Astrocyte (in vitro differentiated cells and primary cell): ENCODE measurements around the gene TNNI3. TPM values are rescaled to one million over a fixed set of nuclear protein-coding genes. Genes with fewer than 3 reads are reported as not detected.
A peak's percentile ranks its signal among the peaks of the same experiment; 100 is the strongest.

Source experiments
- DNase-seq: peaks from one replicate; pipeline ENCODE4 v3.0.0-alpha.2; 2010; ENCODE audit warnings: low read depth
- FAIRE-seq: peaks from 2 replicates; lab custom pipeline; 2011; peaks lifted over from hg19 to GRCh38; lab: Jason Lieb, UNC
- H2AFZ ChIP-seq: 2 replicates; pipeline ENCODE4 v1.6.0; 2012; ENCODE audit warnings: low read depth, low read length, inconsistent platforms
- H3K27ac ChIP-seq: 2 replicates; pipeline ENCODE4 v1.5.1; 2011; ENCODE audit warnings: low read depth, low read length, inconsistent platforms
- H3K27me3 ChIP-seq: 2 replicates; pipeline ENCODE4 v1.6.0; 2011; ENCODE audit warnings: low read length, inconsistent platforms; ENCODE audit not compliant: insufficient read depth
- H3K36me3 ChIP-seq: 2 replicates; pipeline ENCODE4 v1.5.1; 2011; ENCODE audit warnings: low read length, inconsistent platforms; ENCODE audit not compliant: insufficient read depth
- H3K4me1 ChIP-seq: 2 replicates; pipeline ENCODE4 v1.5.1; 2011; ENCODE audit warnings: low read length, inconsistent platforms; ENCODE audit not compliant: insufficient read depth
- H3K4me2 ChIP-seq: 2 replicates; pipeline ENCODE4 v1.6.0; 2012; ENCODE audit warnings: low read length, inconsistent platforms
- H3K4me3 ChIP-seq: 2 replicates; pipeline ENCODE4 v1.5.1; 2011; ENCODE audit warnings: low read depth, mild to moderate bottlenecking, low read length, inconsistent platforms; ENCODE audit not compliant: insufficient read depth
- H3K79me2 ChIP-seq: 2 replicates; pipeline ENCODE4 v1.6.0; 2012; ENCODE audit warnings: mild to moderate bottlenecking, low read length, inconsistent platforms; ENCODE audit not compliant: insufficient read depth
- H3K9ac ChIP-seq: 2 replicates; pipeline ENCODE4 v1.6.0; 2012; ENCODE audit warnings: mild to moderate bottlenecking, low read length, inconsistent platforms
- H3K9me3 ChIP-seq: 2 replicates; pipeline ENCODE4 v1.5.1; 2012; ENCODE audit warnings: low read depth, mild to moderate bottlenecking, low read length, inconsistent platforms; ENCODE audit not compliant: insufficient read depth
- H4K20me1 ChIP-seq: 2 replicates; pipeline ENCODE4 v1.6.0; 2012; ENCODE audit warnings: low read length, inconsistent platforms; ENCODE audit not compliant: insufficient read depth
- H3K27ac Mint-ChIP-seq: one replicate; pipeline ENCODE4 v1.8.0; 2021; ENCODE audit warnings: mild to moderate bottlenecking, mixed read lengths; ENCODE audit not compliant: unreplicated experiment
- H3K27me3 Mint-ChIP-seq: one replicate; pipeline ENCODE4 v1.8.0; 2021; ENCODE audit warnings: low read depth, mixed read lengths; ENCODE audit not compliant: unreplicated experiment
- H3K36me3 Mint-ChIP-seq: one replicate; pipeline ENCODE4 v1.8.0; 2021; ENCODE audit warnings: low read depth, mixed read lengths; ENCODE audit not compliant: unreplicated experiment
- H3K4me1 Mint-ChIP-seq: one replicate; pipeline ENCODE4 v1.8.0; 2021; ENCODE audit warnings: low read depth, mixed read lengths; ENCODE audit not compliant: unreplicated experiment
- H3K4me3 Mint-ChIP-seq: one replicate; pipeline ENCODE4 v1.8.0; 2021; ENCODE audit warnings: mild to moderate bottlenecking, moderate library complexity, mixed read lengths; ENCODE audit not compliant: unreplicated experiment
- H3K9me3 Mint-ChIP-seq: one replicate; pipeline ENCODE4 v1.8.0; 2021; ENCODE audit warnings: mild to moderate bottlenecking, mixed read lengths; ENCODE audit not compliant: unreplicated experiment
- EZH2 ChIP-seq: IDR thresholded peaks from 2 replicates; pipeline ENCODE4 v1.6.1; 2012; ENCODE audit warnings: mild to moderate bottlenecking, low read length, inconsistent platforms; ENCODE audit not compliant: insufficient read depth
- total RNA-seq: library from RNA; stranded (reverse); gene quantifications from 2 replicates; pipeline ENCODE4 v1.2.1, GENCODE V29; 2021
- TF ChIP-seq, protein P1 (sequence below): IDR thresholded peaks from 2 replicates; pipeline ENCODE4 v1.5.1; 2011; ENCODE audit warnings: low read depth, mild to moderate bottlenecking, inconsistent platforms, low read length, moderate library complexity; ENCODE audit not compliant: insufficient read depth

Gene TNNI3
- total RNA-seq, 1 donor from 2014 or later, result not detected

- Mint-ChIP-seq H3K4me3 (peak overlapping the region; percentile 94), H3K4me1 (peaks cover 7% of the 10 kb centered on the region), H3K9me3 (peaks cover 3% of the 10 kb centered on the region), H3K27ac (peak overlapping the region; percentile 84), H3K27me3 (peaks cover 14% of the 10 kb centered on the region), H3K36me3 (peaks cover 3% of the 10 kb centered on the region)
- DNase-seq (no peak), FAIRE-seq (no peak)
- Histone ChIP-seq H2AFZ (peak overlapping the region; percentile 86), H3K27ac (no peak overlapping the region), H4K20me1 (peaks cover 30% of the 10 kb centered on the region), H3K9ac (no peak overlapping the region), H3K36me3 (no peaks in the 10 kb centered on the region), H3K79me2 (peaks cover 31% of the 10 kb centered on the region), H3K4me1 (peaks cover 26% of the 10 kb centered on the region), H3K4me2 (peak overlapping the region; percentile 93), H3K27me3 (no peaks in the 10 kb centered on the region), H3K4me3 (no peak overlapping the region), H3K9me3 (no peaks in the 10 kb centered on the region)
- TF ChIP-seq, protein P1, sequence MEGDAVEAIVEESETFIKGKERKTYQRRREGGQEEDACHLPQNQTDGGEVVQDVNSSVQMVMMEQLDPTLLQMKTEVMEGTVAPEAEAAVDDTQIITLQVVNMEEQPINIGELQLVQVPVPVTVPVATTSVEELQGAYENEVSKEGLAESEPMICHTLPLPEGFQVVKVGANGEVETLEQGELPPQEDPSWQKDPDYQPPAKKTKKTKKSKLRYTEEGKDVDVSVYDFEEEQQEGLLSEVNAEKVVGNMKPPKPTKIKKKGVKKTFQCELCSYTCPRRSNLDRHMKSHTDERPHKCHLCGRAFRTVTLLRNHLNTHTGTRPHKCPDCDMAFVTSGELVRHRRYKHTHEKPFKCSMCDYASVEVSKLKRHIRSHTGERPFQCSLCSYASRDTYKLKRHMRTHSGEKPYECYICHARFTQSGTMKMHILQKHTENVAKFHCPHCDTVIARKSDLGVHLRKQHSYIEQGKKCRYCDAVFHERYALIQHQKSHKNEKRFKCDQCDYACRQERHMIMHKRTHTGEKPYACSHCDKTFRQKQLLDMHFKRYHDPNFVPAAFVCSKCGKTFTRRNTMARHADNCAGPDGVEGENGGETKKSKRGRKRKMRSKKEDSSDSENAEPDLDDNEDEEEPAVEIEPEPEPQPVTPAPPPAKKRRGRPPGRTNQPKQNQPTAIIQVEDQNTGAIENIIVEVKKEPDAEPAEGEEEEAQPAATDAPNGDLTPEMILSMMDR, result no peak
- no peak for TF ChIP-seq EZH2
Measured at GRCh38 chr19:55119053-55119452, 38.5 kb downstream of the TNNI3 start.

GRCh38 chr19:55118401-55118991, 39.0 kb downstream of the TNNI3 start:
- Histone ChIP-seq H3K4me3 (peak overlapping the region; percentile 63), H2AFZ (peak overlapping the region; percentile 86), H3K79me2 (peaks cover 36% of the 10 kb centered on the region), H3K27ac (peak overlapping the region; percentile 59), H3K27me3 (no peaks in the 10 kb centered on the region), H3K4me1 (peaks cover 31% of the 10 kb centered on the region), H3K36me3 (no peaks in the 10 kb centered on the region), H3K4me2 (peak overlapping the region; percentile 93), H3K9me3 (no peaks in the 10 kb centered on the region), H4K20me1 (peaks cover 35% of the 10 kb centered on the region), H3K9ac (peak overlapping the region; percentile 77)
- peaks cover 8% of the 10 kb centered on the region for H3K27me3 Mint-ChIP-seq
- H3K27ac Mint-ChIP-seq, result peak overlapping the region; percentile 99
- TF ChIP-seq, protein P1, result no peak
- TF ChIP-seq EZH2, result no peak
- peaks cover 3% of the 10 kb centered on the region for H3K9me3 Mint-ChIP-seq
- peaks cover 3% of the 10 kb centered on the region for H3K36me3 Mint-ChIP-seq
- DNase-seq (no peak), FAIRE-seq (no peak)
- peak overlapping the region; percentile 94 for H3K4me3 Mint-ChIP-seq
- peaks cover 10% of the 10 kb centered on the region for H3K4me1 Mint-ChIP-seq

GRCh38 chr19:55117663-55118391, 39.7 kb downstream of the TNNI3 start:
- peak overlapping the region; percentile 59 for H3K27ac ChIP-seq
- H3K36me3 ChIP-seq, result no peaks in the 10 kb centered on the region
- H4K20me1 ChIP-seq, result peaks cover 42% of the 10 kb centered on the region
- H3K4me2 ChIP-seq, result peak overlapping the region; percentile 93
- peaks cover 15% of the 10 kb centered on the region for H3K4me1 Mint-ChIP-seq
- H3K4me3 ChIP-seq, result peak overlapping the region; percentile 63
- no peaks in the 10 kb centered on the region for H3K9me3 ChIP-seq
- H3K27me3 ChIP-seq, result no peaks in the 10 kb centered on the region
- peaks cover 2% of the 10 kb centered on the region for H3K27me3 Mint-ChIP-seq
- H3K9ac ChIP-seq, result peak overlapping the region; percentile 77
- peaks cover 3% of the 10 kb centered on the region for H3K36me3 Mint-ChIP-seq
- peak; percentile 34 for FAIRE-seq
- H3K4me3 Mint-ChIP-seq, result peak overlapping the region; percentile 94
- peaks cover 38% of the 10 kb centered on the region for H3K4me1 ChIP-seq
- H3K27ac Mint-ChIP-seq, result peak overlapping the region; percentile 99
- peak; percentile 96 for DNase-seq
- no peak for TF ChIP-seq EZH2
- TF ChIP-seq, protein P1, result no peak
- H3K9me3 Mint-ChIP-seq, result no peaks in the 10 kb centered on the region
- H3K79me2 ChIP-seq, result peaks cover 43% of the 10 kb centered on the region
- peak overlapping the region; percentile 86 for H2AFZ ChIP-seq
